Measurements from ENCODE around the gene GRN. TPM values are rescaled to one million over a fixed set of nuclear protein-coding genes. Genes with fewer than 3 reads are reported as not detected.
A peak's percentile ranks its signal among the peaks of the same experiment; 100 is the strongest.
"Not testable (repeated sequence)": the region's sequence is repeated elsewhere in the genome, so short reads cannot be mapped to it uniquely, and the experiment has no call there.

Gene GRN
- total and polyA plus RNA-seq, 2 experiments from 2014 or later = 274 to 377 TPM

GRCh38 chr17:44323359-44324091, 21.6 kb upstream of the GRN start:
- Histone ChIP-seq H3K27me3 (no peaks in the 10 kb centered on the region), H3K9me3 (ENCODE audit: low read depth) (no peaks in the 10 kb centered on the region), H3K36me3 (peaks cover 6% of the 10 kb centered on the region), H3K27ac (no peak overlapping the region), H3K4me1 (ENCODE audit: low read depth) (no peaks in the 10 kb centered on the region), H3K4me3 (peak overlapping the region; percentile 53)
- TF ChIP-seq, protein P1, sequence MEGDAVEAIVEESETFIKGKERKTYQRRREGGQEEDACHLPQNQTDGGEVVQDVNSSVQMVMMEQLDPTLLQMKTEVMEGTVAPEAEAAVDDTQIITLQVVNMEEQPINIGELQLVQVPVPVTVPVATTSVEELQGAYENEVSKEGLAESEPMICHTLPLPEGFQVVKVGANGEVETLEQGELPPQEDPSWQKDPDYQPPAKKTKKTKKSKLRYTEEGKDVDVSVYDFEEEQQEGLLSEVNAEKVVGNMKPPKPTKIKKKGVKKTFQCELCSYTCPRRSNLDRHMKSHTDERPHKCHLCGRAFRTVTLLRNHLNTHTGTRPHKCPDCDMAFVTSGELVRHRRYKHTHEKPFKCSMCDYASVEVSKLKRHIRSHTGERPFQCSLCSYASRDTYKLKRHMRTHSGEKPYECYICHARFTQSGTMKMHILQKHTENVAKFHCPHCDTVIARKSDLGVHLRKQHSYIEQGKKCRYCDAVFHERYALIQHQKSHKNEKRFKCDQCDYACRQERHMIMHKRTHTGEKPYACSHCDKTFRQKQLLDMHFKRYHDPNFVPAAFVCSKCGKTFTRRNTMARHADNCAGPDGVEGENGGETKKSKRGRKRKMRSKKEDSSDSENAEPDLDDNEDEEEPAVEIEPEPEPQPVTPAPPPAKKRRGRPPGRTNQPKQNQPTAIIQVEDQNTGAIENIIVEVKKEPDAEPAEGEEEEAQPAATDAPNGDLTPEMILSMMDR (IDR thresholded peaks at IDR 0.05; ENCODE audit: low read depth, low read length) = no peak
- no peak for DNase-seq (ENCODE audit: low read depth in 1 of 2, low spot score in 1 of 2)

DNA sequence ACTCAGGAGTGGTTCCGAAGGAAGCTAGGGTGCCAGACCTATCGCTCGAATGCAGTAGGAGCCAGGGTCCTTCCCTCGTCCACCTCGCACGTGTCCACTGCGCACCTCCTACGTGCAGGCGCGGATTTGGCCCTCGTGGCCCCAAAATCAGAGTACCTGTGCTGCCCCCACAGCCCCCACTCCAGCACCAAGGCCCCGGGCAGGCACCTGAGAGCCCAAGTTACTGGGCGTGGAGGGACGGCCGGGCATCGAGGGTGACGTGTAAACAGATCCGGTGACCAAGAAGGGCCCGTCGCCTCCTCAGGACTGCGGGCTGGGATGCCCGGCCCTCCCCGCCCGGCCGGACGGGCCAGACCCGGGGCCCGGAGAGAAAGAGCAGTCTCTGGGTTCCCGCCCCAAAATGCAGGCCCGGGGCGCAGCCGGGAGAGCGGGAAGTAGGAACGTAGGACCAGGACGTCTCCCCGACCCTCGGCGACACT, 21.0 kb upstream of the GRN start:
- Histone ChIP-seq H3K4me3 (peak overlapping the region; percentile 53), H3K36me3 (peaks cover 6% of the 10 kb centered on the region), H3K4me1 (ENCODE audit: low read depth) (no peaks in the 10 kb centered on the region), H3K27me3 (no peaks in the 10 kb centered on the region), H3K9me3 (ENCODE audit: low read depth) (no peaks in the 10 kb centered on the region), H3K27ac (no peak overlapping the region)
- TF ChIP-seq, protein P1 (IDR thresholded peaks at IDR 0.05; ENCODE audit: low read depth, low read length) = no peak
- DNase-seq (ENCODE audit: low read depth in 1 of 2, low spot score in 1 of 2) = peak in 1 of 2 donors; percentile 44

GRCh38 chr17:44324571-44325275, 20.4 kb upstream of the GRN start, which contains the start of gene SLC25A39:
Gene SLC25A39, minus strand, starts transcription at chr17:44324823. Its CDS starts 1,261 bp downstream, at chr17:44323562.
- H3K27ac ChIP-seq = peak within 1 kb of the TSS; percentile 16

DNA sequence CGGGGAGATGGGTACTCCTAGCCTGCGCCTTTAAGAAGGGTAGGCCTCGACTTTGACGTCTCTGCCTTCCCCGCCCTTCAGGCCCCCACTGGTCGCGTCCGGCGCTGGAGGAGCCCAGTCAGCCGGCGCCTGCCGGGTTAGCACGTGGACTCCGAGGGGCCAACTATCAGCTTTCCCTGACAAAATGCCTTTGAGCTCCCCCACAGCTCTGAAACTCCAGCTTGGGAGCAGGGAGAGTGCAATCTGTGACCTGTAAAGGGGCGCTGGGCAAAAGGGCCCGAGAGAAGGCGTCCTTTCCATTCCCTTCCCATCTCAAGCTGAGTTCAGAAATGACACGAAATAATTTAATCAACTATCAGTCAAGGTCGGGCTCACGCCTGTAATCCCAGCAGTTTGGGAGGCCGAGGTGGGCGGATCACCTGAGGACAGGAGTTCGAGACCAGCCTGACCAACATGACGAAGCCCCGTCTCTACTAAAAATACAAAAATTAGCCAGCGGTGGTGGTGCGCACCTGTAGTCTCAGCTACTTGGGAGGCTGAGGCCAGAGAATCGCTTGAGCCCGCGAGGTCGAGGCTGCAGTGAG, 18.1 kb upstream of the GRN start:
- TF ChIP-seq, protein P1 (IDR thresholded peaks at IDR 0.05; ENCODE audit: low read depth, low read length) = no peak
- Histone ChIP-seq H3K27me3 (no peaks in the 10 kb centered on the region), H3K36me3 (no peaks in the 10 kb centered on the region), H3K4me3 (no peak overlapping the region), H3K4me1 (ENCODE audit: low read depth) (no peaks in the 10 kb centered on the region), H3K9me3 (ENCODE audit: low read depth) (no peaks in the 10 kb centered on the region), H3K27ac (no peak overlapping the region)
- peak; percentile 97 to 99 for DNase-seq (ENCODE audit: low read depth in 1 of 2, low spot score in 1 of 2)

More at GRCh38 chr17:44324571-44325275, 20.4 kb upstream of the GRN start, which contains the start of gene SLC25A39:
- Histone ChIP-seq H3K27me3 (no peaks in the 10 kb centered on the region), H3K36me3 (peaks cover 2% of the 10 kb centered on the region), H3K9me3 (ENCODE audit: low read depth) (no peaks in the 10 kb centered on the region), H3K4me1 (ENCODE audit: low read depth) (no peaks in the 10 kb centered on the region), H3K4me3 (peak within 1 kb of the TSS; percentile 53)
- DNase-seq (ENCODE audit: low read depth in 1 of 2, low spot score in 1 of 2) = peak; percentile 97
- TF ChIP-seq, protein P1 (IDR thresholded peaks at IDR 0.05; ENCODE audit: low read depth, low read length) = no peak

DNA sequence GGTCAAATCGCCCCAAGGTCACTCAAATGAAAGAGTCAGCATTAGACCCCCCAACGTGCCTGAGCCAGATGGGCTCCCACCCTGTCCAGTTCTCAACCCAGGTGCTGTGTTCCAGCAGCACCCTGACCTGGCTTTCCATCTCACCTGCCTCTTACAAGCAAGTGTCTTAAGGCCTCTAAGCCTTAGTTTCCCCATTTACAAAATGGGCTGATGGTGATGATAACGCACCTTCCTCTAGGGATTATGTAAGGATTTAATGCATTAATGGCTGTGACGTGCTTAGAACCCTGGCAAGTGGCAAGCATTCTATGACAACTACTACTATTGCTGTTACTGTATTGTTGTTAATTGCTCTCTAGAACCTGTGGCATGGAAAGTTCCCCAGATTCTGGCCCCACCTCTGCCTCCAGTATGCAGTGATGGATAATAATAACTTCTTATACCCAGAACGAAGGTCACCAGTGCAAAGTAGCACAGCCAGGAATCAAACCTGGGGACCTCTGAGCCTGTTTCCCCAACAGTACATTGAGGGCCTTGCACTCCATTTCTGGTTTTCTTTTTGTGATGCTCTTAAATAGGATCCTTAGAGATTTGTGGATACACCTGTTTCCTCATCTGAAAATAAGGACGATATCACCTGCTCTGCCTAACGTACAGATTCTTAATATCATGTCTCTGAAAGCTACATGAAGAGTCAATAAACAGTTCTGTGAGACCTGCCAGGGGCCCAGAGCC, 17.2 kb upstream of the GRN start:
- Histone ChIP-seq H3K4me3 (no peak overlapping the region), H3K36me3 (no peaks in the 10 kb centered on the region), H3K27me3 (no peaks in the 10 kb centered on the region), H3K27ac (no peak overlapping the region), H3K9me3 (ENCODE audit: low read depth) (no peaks in the 10 kb centered on the region), H3K4me1 (ENCODE audit: low read depth) (no peaks in the 10 kb centered on the region)
- TF ChIP-seq, protein P1 (IDR thresholded peaks at IDR 0.05; ENCODE audit: low read depth, low read length) = no peak
- DNase-seq (ENCODE audit: low read depth in 1 of 2, low spot score in 1 of 2) = no peak

DNA sequence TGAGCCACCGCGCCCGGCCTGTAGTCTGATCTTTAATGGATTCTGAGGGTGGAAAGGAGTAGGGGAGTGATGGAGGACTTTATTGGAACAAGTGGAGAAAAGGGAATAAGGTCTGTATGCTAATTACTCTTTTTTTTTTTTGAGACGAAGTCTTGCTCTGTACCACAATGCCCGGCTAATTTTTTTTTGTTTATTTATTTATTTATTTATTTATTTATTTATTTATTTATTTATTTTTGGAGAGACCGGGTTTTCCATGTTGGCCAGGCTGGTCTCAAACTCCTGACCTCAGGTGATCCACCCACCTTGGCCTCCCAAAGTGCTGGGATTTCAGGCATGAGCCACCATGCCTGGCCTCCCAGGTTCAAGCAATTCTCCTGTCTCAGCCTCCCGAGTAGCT, 15.6 kb upstream of the GRN start:
- H3K4me1 ChIP-seq (ENCODE audit: low read depth); H3K27ac ChIP-seq; H3K36me3 ChIP-seq; DNase-seq (ENCODE audit: low read depth in 1 of 2, low spot score in 1 of 2); H3K27me3 ChIP-seq; H3K4me3 ChIP-seq; H3K9me3 ChIP-seq (ENCODE audit: low read depth): not testable (repeated sequence)

DNA sequence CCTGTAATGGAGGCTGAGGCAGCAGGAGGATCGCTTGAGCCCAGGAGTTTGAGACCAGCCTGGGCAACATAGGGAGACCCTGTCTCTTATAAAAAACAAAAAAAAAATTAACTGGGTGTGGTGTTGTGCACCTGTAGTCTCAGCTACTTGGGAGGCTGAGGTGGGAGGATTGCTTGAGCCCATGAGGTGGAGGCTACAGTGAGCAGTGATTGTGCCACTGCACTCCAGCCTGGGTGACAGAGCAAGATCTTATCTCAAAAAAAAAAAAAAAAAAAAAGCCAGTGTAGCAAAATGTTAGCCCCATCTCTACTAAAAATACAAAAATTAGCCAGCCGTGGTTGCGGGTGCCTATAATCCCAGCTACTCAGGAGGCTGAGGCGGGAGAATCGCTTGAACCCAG, 14.8 kb upstream of the GRN start:
- H3K9me3 ChIP-seq (ENCODE audit: low read depth); H3K36me3 ChIP-seq; H3K27me3 ChIP-seq; H3K4me1 ChIP-seq (ENCODE audit: low read depth); H3K4me3 ChIP-seq; DNase-seq (ENCODE audit: low read depth in 1 of 2, low spot score in 1 of 2); H3K27ac ChIP-seq: not testable (repeated sequence)

Data from cardiac muscle cell (in vitro differentiated cells and primary cell).